HEK293 (cell line): ENCODE measurements around the gene SGMS1.

Experiments
- CTCF ChIA-PET: fragments of 350-600 bp; formaldehyde crosslinking; extraction: SDS; loops from one replicate; lab custom pipeline; 2021; ENCODE audit warnings: antibody characterized with exemption; lab: Yijun Ruan, JAX
- POLR2A ChIA-PET: fragments of 300-600 bp; formaldehyde crosslinking; extraction: SDS; loops from one replicate; lab custom pipeline; 2020; ENCODE audit warnings: antibody characterized with exemption, inconsistent platforms; lab: Yijun Ruan, JAX
- H3K27ac ChIP-seq: fragments of 200-500 bp; sonication (Bioruptor generic); 2 replicates; pipeline ENCODE4 v1.5.1; 2014; ENCODE audit warnings: low read depth, low read length, control low read depth, inconsistent platforms; ENCODE audit errors: extremely low read depth
- H3K36me3 ChIP-seq, 2 experiments: fragments of 200-500 bp in 1 of 2; sonication (Bioruptor generic) in 1 of 2; 1 replicate in 1 of 2; 2 replicates in 1 of 2; pipeline ENCODE4 v1.5.1; 2014 to 2017; ENCODE audit warnings: inconsistent platforms in 2 of 2, low read length in 2 of 2; ENCODE audit not compliant: control insufficient read depth in 2 of 2, insufficient read depth in 1 of 2
- H3K4me1 ChIP-seq: fragments of 200-500 bp; sonication (Bioruptor generic); 2 replicates; pipeline ENCODE4 v1.5.1; 2014; ENCODE audit warnings: mild to moderate bottlenecking, low read length, inconsistent platforms; ENCODE audit not compliant: control insufficient read depth, insufficient read depth
- H3K4me3 ChIP-seq: 2 replicates; pipeline ENCODE4 v1.5.1; 2011; ENCODE audit warnings: low read depth, mild to moderate bottlenecking, control low read depth, low read length, moderate library complexity
- H3K9me3 ChIP-seq: fragments of 200-500 bp; sonication (Bioruptor generic); 2 replicates; pipeline ENCODE4 v1.5.1; 2014; ENCODE audit warnings: low read depth, low read length, inconsistent platforms; ENCODE audit not compliant: control insufficient read depth, insufficient read depth
- OSR2 ChIP-seq: fragments of 450-650 bp; formaldehyde crosslinking; IDR thresholded peaks from 2 replicates; pipeline ENCODE4 v1.5.1; 2016; ENCODE audit warnings: missing biosample characterization, missing genetic modification characterization
- OVOL3 ChIP-seq: fragments of 450-650 bp; formaldehyde crosslinking; IDR thresholded peaks from 2 replicates; pipeline ENCODE4 v1.5.1; 2016; ENCODE audit warnings: missing biosample characterization, missing genetic modification characterization
- PATZ1 ChIP-seq: fragments of 450-650 bp; formaldehyde crosslinking; IDR thresholded peaks from 2 replicates; pipeline ENCODE4 v1.5.1; 2016; ENCODE audit warnings: missing biosample characterization, missing genetic modification characterization
- SETDB1 ChIP-seq: IDR thresholded peaks from one replicate; pipeline ENCODE4 v1.6.1; 2017; ENCODE audit warnings: mild to moderate bottlenecking, low read length, moderate library complexity, mixed read lengths; ENCODE audit not compliant: insufficient read length
- TCF7L2 ChIP-seq: IDR thresholded peaks from 2 replicates; pipeline ENCODE4 v1.6.1; 2011; ENCODE audit warnings: low read depth, mild to moderate bottlenecking, inconsistent platforms, low read length, moderate library complexity, borderline replicate concordance
- YY1 ChIP-seq: fragments of 450-650 bp; formaldehyde crosslinking; IDR thresholded peaks from 2 replicates; pipeline ENCODE4 v1.5.1; 2018; ENCODE audit warnings: missing biosample characterization, missing genetic modification characterization
- ZBTB10 ChIP-seq: fragments of 450-650 bp; formaldehyde crosslinking; IDR thresholded peaks from 2 replicates; pipeline ENCODE4 v1.5.1; 2016; ENCODE audit warnings: missing biosample characterization, missing genetic modification characterization
- ZBTB49 ChIP-seq: fragments of 450-650 bp; formaldehyde crosslinking; IDR thresholded peaks from 2 replicates; pipeline ENCODE4 v1.5.1; 2016; ENCODE audit warnings: missing biosample characterization, missing genetic modification characterization, low read depth
- ZIC2 ChIP-seq: fragments of 450-650 bp; formaldehyde crosslinking; IDR thresholded peaks from 2 replicates; pipeline ENCODE4 v1.5.1; 2016; ENCODE audit warnings: missing biosample characterization, missing genetic modification characterization
- ZNF133 ChIP-seq: fragments of 450-650 bp; formaldehyde crosslinking; IDR thresholded peaks from 2 replicates; pipeline ENCODE4 v1.5.1; 2016; ENCODE audit warnings: missing biosample characterization, missing genetic modification characterization
- ZNF169 ChIP-seq: fragments of 450-650 bp; formaldehyde crosslinking; IDR thresholded peaks from 2 replicates; pipeline ENCODE4 v1.5.1; 2016; ENCODE audit warnings: missing biosample characterization, missing genetic modification characterization
- ZNF223 ChIP-seq: fragments of 450-650 bp; formaldehyde crosslinking; IDR thresholded peaks from 2 replicates; pipeline ENCODE4 v1.5.1; 2016; ENCODE audit warnings: missing biosample characterization, missing genetic modification characterization
- ZNF391 ChIP-seq: fragments of 450-650 bp; formaldehyde crosslinking; IDR thresholded peaks from 2 replicates; pipeline ENCODE4 v1.5.1; 2016; ENCODE audit warnings: low read depth, missing biosample characterization, missing genetic modification characterization, borderline replicate concordance
- ZNF449 ChIP-seq: fragments of 450-650 bp; formaldehyde crosslinking; IDR thresholded peaks from 2 replicates; pipeline ENCODE4 v1.5.1; 2017; ENCODE audit warnings: missing biosample characterization, mild to moderate bottlenecking, missing genetic modification characterization, moderate library complexity
- ZNF488 ChIP-seq: fragments of 450-650 bp; formaldehyde crosslinking; IDR thresholded peaks from 2 replicates; pipeline ENCODE4 v1.5.1; 2016; ENCODE audit warnings: missing biosample characterization, missing genetic modification characterization
- ZNF600 ChIP-seq: fragments of 450-650 bp; formaldehyde crosslinking; IDR thresholded peaks from 2 replicates; pipeline ENCODE4 v1.5.1; 2016; ENCODE audit warnings: missing biosample characterization, missing genetic modification characterization
- ZNF654 ChIP-seq: fragments of 450-650 bp; formaldehyde crosslinking; IDR thresholded peaks from 2 replicates; pipeline ENCODE4 v1.5.1; 2016; ENCODE audit warnings: low read depth, missing biosample characterization, missing genetic modification characterization
- ZNF692 ChIP-seq: fragments of 450-650 bp; formaldehyde crosslinking; IDR thresholded peaks from 2 replicates; pipeline ENCODE4 v1.5.1; 2016; ENCODE audit warnings: missing biosample characterization, missing genetic modification characterization
- ZNF701 ChIP-seq: fragments of 450-650 bp; formaldehyde crosslinking; IDR thresholded peaks from 2 replicates; pipeline ENCODE4 v1.5.1; 2016; ENCODE audit warnings: missing biosample characterization, missing genetic modification characterization
- ZNF704 ChIP-seq: fragments of 450-650 bp; formaldehyde crosslinking; IDR thresholded peaks from 2 replicates; pipeline ENCODE4 v1.5.1; 2016; ENCODE audit warnings: missing biosample characterization, missing genetic modification characterization
- ZNF785 ChIP-seq: fragments of 450-650 bp; formaldehyde crosslinking; IDR thresholded peaks from 2 replicates; pipeline ENCODE4 v1.5.1; 2016; ENCODE audit warnings: missing biosample characterization, missing genetic modification characterization
- ZSCAN18 ChIP-seq: fragments of 450-650 bp; formaldehyde crosslinking; IDR thresholded peaks from 2 replicates; pipeline ENCODE4 v1.5.1; 2016; ENCODE audit warnings: missing biosample characterization, missing genetic modification characterization

The SGMS1 gene

GRCh38 chr10:50622706-50623662 lies 772 bp downstream of the SGMS1 start:
- peak overlapping the region; percentile 84 for H3K27ac ChIP-seq
- peaks cover 14% of the 10 kb centered on the region for H3K4me1 ChIP-seq
- POLR2A ChIA-PET, result interaction anchor here (0.7 to 2.4 kb wide), 3 partner anchors 70 to 276 kb away, joined by 3 to 8 read pairs (median 5); no protein-coding TSS in a partner anchor
- CTCF ChIA-PET, result interaction anchor here (0.9 to 2.0 kb wide), 3 partner anchors 31 to 68 kb away, joined by 4 to 7 read pairs (median 7); no protein-coding TSS in a partner anchor
- H3K9me3 ChIP-seq, result no peaks in the 10 kb centered on the region
- H3K4me3 ChIP-seq, result peak overlapping the region; percentile 71
- H3K36me3 ChIP-seq, result peaks cover 0 to 4% of the 10 kb centered on the region in 2 experiments; a peak in 1 of 3 replicates
- no peak for TF ChIP-seq ZNF692 (tag by site-specific recombination)
- TF ChIP-seq ZBTB10 (tag by site-specific recombination), result peak; percentile 37; the same call in 1 of the 2 replicates
- TF ChIP-seq ZSCAN18 (tag by site-specific recombination), result no peak
- no peak for TF ChIP-seq ZNF654 (tag by site-specific recombination)
- no peak for TF ChIP-seq YY1 (tag by site-specific recombination)
- no peak for TF ChIP-seq ZNF701
- TF ChIP-seq ZNF704 (tag by site-specific recombination), result no peak
- TF ChIP-seq ZNF169, result no peak
- TF ChIP-seq ZNF391 (tag by site-specific recombination), result no peak
- TF ChIP-seq ZNF449, result no peak
- peak; percentile 63 for TF ChIP-seq PATZ1 (tag by site-specific recombination)
- TF ChIP-seq ZNF133 (tag by site-specific recombination), result no peak
- no peak for TF ChIP-seq OSR2
- no peak for TF ChIP-seq SETDB1
- TF ChIP-seq ZIC2 (tag by site-specific recombination), result peak; percentile 66
- no peak; the same call in 1 of the 2 replicates for TF ChIP-seq ZNF600
- no peak for TF ChIP-seq ZNF223
- no peak for TF ChIP-seq ZNF785
- TF ChIP-seq OVOL3, result no peak
- no peak for TF ChIP-seq TCF7L2
- TF ChIP-seq ZBTB49 (tag by site-specific recombination), result no peak
- no peak for TF ChIP-seq ZNF488
